Erythroblast (primary cell): ENCODE data around the gene DPYSL4.

Experiments used
- GATA1 ChIP-seq: IDR thresholded peaks from 2 replicates; pipeline ENCODE4 v1.6.1; 2011; ENCODE audit warnings: low read depth, mild to moderate bottlenecking, control low read depth, low read length, moderate library complexity
- POLR2A ChIP-seq: IDR thresholded peaks from 2 replicates; pipeline ENCODE4 v1.6.1; 2011; ENCODE audit warnings: mild to moderate bottlenecking, low read length

DNA sequence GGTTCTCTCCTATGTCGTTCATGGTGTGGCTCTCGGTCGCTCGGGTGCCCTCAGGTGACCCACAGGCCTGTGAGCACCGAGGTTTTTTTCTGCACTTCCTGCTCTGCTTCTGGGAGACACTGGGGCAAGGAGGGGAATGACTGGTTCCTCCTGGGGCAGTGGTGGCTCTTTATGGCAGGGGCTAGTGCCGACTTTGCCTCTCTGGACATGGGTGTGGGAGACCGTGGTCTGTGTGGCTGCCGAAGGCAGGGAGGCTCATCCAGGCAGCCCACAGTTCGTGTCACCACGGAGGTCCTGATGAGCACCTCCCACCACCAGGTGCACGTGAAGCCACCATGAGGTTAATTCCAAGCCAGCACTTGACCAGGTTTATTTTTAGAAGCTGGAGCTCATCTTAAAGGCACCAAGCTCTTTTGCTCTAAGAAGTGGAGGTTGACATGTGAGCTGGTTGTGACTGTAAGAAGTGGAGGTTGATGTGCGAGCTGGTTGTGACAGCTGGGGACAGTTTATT lies 24.7 kb upstream of the DPYSL4 start:
- no peak for TF ChIP-seq POLR2A
- no peak for TF ChIP-seq GATA1
